A673 (cell line): ENCODE data around the gene CFAP141.

Experiments
- CTCF ChIP-seq: fragments of 300-800, 200-600 bp; sonication (generic); conservative IDR thresholded peaks from 2 replicates; pipeline ENCODE4 v1.5.1; 2017; ENCODE audit warnings: low read depth, mild to moderate bottlenecking, antibody characterized with exemption, low read length, moderate library complexity, mixed read lengths
- EZH2 ChIP-seq: fragments of 200-600 bp; sonication (generic); IDR thresholded peaks from 2 replicates; pipeline ENCODE4 v1.6.1; 2017; ENCODE audit warnings: borderline replicate concordance, low read depth, mild to moderate bottlenecking, mixed read lengths, antibody characterized with exemption, low read length; ENCODE audit not compliant: poor library complexity, severe bottlenecking

GRCh38 chr1:154186177-154186576 is 20.0 kb downstream of the CFAP141 start:
- peak; percentile 58 for TF ChIP-seq CTCF
- TF ChIP-seq EZH2, result no peak
